Activated naive CD4-positive, alpha-beta T cell treated with anti-CD3 and anti-CD28 coated beads for 36 hours (primary cell): ENCODE data around the gene NHP2. TPM values are rescaled to one million over a fixed set of nuclear protein-coding genes. Genes with fewer than 3 reads are reported as not detected.

Experiments used
- CTCF ChIA-PET: fragments of 350-600 bp; sonication (Branson Sonifier 250); formaldehyde crosslinking; loops from one replicate; lab custom pipeline; 2021; ENCODE audit warnings: antibody characterized with exemption; lab: Charles Lee
- DNase-seq: peaks from one replicate; pipeline ENCODE4 v3.0.0-alpha.2; 2020
- H3K27ac Mint-ChIP-seq: one replicate; pipeline ENCODE4 v1.8.0; 2021; ENCODE audit warnings: mild to moderate bottlenecking, mixed read lengths
- H3K27me3 Mint-ChIP-seq: one replicate; pipeline ENCODE4 v1.8.0; 2021; ENCODE audit warnings: low read depth, mixed read lengths
- H3K36me3 Mint-ChIP-seq: one replicate; pipeline ENCODE4 v1.8.0; 2021; ENCODE audit warnings: low read depth, mixed read lengths
- H3K4me1 Mint-ChIP-seq: one replicate; pipeline ENCODE4 v1.8.0; 2021; ENCODE audit warnings: low read depth, mixed read lengths
- H3K4me3 Mint-ChIP-seq: one replicate; pipeline ENCODE4 v1.8.0; 2021; ENCODE audit warnings: mild to moderate bottlenecking, moderate library complexity, mixed read lengths
- H3K9me3 Mint-ChIP-seq: one replicate; pipeline ENCODE4 v1.8.0; 2021; ENCODE audit warnings: mixed read lengths
- intact Hi-C: fragments of 100-400 bp; cut with micrococcal nuclease; formaldehyde crosslinking; loops from one replicate; pipeline ENCODE4 v1.15.1; 2023
- total RNA-seq, 2 experiments: library from RNA; stranded (reverse); gene quantifications; one replicate each; pipeline ENCODE4 v1.2.3, GENCODE V29; 2021

Gene NHP2
- total RNA-seq, 2 experiments from 2014 or later = 289 to 298 TPM

- Mint-ChIP-seq H3K27ac (no peak overlapping the region), H3K9me3 (no peaks in the 10 kb centered on the region), H3K4me3 (no peak overlapping the region), H3K36me3 (no peaks in the 10 kb centered on the region), H3K4me1 (peaks cover 2% of the 10 kb centered on the region), H3K27me3 (peaks cover 6% of the 10 kb centered on the region)
- CTCF ChIA-PET = no interaction called here
- intact Hi-C loops = no loop called here
- DNase-seq = no peak
Observed at GRCh38 chr5:178192787-178193186, 39.1 kb upstream of the NHP2 start.

DNA sequence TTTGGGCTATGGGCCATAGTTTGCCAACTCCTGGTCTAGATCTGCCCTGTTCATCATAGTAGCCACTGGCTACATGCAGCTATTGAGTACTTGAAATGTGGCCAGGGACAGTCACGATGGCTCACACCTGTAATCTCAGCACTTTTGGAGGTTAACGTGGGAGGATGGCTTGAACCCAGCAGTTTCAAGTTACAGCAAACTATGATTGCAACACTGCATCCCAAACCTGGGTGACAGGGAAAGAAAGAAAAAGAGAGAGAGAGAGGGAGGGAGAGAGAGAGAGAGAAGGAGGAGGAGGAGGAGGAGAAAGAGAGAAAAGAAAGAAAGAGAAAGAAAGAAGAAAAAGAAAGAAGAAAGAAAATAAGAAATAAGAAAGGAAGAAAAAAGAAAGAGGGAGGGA, 38.6 kb upstream of the NHP2 start:
- Mint-ChIP-seq H3K36me3 (no peaks in the 10 kb centered on the region), H3K4me3 (no peak overlapping the region), H3K27me3 (peaks cover 6% of the 10 kb centered on the region), H3K9me3 (no peaks in the 10 kb centered on the region), H3K4me1 (peaks cover 2% of the 10 kb centered on the region), H3K27ac (no peak overlapping the region)
- DNase-seq = no peak
- CTCF ChIA-PET = no interaction called here
- intact Hi-C loops = no loop called here

- Mint-ChIP-seq H3K27me3 (peaks cover 6% of the 10 kb centered on the region), H3K4me1 (peaks cover 2% of the 10 kb centered on the region), H3K9me3 (no peaks in the 10 kb centered on the region), H3K36me3 (no peaks in the 10 kb centered on the region), H3K4me3 (no peak overlapping the region), H3K27ac (no peak overlapping the region)
- intact Hi-C loops = no loop called here
- no peak for DNase-seq
- CTCF ChIA-PET = no interaction called here
Observed at GRCh38 chr5:178191661-178192060, 38.0 kb upstream of the NHP2 start.

GRCh38 chr5:178189433-178189832, 35.7 kb upstream of the NHP2 start:
- H3K9me3 Mint-ChIP-seq = no peaks in the 10 kb centered on the region
- intact Hi-C loops = no loop called here
- H3K4me1 Mint-ChIP-seq = peaks cover 2% of the 10 kb centered on the region
- H3K36me3 Mint-ChIP-seq = no peaks in the 10 kb centered on the region
- no peak overlapping the region for H3K27ac Mint-ChIP-seq
- DNase-seq = no peak
- CTCF ChIA-PET = no interaction called here
- H3K4me3 Mint-ChIP-seq = no peak overlapping the region
- peaks cover 6% of the 10 kb centered on the region for H3K27me3 Mint-ChIP-seq

DNA sequence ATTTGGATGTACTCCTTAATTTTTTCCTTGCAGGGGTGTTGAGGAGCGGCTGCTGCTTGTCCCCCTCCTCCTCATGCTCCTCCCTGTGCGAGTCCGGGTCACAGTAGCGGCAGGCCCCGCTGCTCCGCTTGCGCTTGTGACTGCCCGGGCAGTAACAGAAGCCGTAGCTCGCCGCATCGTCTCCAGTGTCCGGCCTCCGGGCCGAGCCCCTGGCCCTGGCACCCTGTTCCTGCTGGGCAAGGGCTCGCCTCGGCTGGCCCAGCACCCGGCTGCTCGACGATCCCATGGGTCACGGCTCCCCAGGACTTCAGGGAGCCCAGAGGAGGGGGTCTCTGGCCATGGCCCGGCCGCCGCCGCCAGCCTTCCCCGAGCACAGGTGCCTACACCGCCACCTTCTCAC, 33.3 kb upstream of the NHP2 start, which contains the start of gene GMCL2:
Gene GMCL2 (minus strand): TSS at position 358 of the 400 bp plus-strand sequence. CDS start 72 bp downstream, at position 286.
- peaks cover 6% of the 10 kb centered on the region for H3K4me1 Mint-ChIP-seq
- no peaks in the 10 kb centered on the region for H3K27me3 Mint-ChIP-seq
- no peak within 1 kb of the TSS for H3K4me3 Mint-ChIP-seq
- no peaks in the 10 kb centered on the region for H3K9me3 Mint-ChIP-seq
- intact Hi-C loops = no loop called here
- DNase-seq = no peak
- H3K27ac Mint-ChIP-seq = no peak within 1 kb of the TSS
- CTCF ChIA-PET = interaction anchor here (0.6 kb wide), 1 partner anchor 94 kb away, joined by 3 read pairs; no protein-coding TSS in a partner anchor
- H3K36me3 Mint-ChIP-seq = no peaks in the 10 kb centered on the region

DNA sequence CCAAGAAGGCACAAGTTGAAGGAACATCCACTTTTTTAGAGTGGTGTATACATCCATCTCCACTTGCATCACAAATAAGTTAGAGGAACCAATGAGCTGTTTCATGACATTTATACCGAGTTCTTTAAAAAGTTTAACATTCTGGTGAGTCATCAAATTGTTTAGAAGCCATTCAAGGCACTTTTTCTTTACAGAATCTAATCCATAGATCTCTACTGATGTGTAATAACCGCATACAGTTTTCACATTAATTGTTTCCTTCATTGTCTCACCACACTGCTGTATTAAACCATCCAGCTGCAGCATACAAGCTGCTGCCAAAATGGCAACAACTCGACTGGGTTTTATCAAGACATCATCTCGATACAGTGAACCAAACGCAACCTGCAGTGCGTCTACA, 32.7 kb upstream of the NHP2 start:
- H3K27ac Mint-ChIP-seq = no peak overlapping the region

DNA sequence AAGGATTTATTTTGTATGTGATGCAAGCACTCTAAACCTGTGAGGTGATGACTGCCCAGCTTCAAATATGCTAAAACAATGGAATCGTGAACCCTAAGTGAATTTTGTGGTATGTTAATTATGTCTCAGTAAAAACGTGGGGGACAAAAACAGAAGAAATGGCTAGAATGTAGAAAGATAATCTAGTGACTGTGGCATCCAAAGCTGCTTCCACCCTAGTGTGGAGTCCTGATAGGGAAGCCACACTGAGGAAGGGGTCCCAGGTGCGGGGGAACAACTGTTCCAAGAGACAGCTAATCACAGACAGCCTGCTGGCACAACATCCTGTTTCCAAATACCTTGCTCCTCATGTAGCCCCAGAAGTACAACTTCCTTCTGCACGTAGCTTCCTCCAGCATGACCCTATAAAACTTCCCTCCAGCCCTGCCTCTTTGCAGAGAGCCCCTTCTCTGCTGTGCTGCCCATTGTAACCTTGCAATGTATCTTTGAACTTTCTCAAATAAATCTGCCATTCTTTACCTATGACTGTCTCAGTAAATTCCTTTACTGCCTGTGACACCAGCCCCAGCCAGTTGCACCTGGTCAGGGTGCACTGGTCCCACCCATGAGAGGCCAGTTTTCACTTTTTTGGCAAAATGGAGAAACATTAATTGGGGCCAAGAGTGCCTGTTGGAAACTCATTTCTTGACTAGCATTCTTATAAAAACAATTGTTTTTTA, 28.6 kb upstream of the NHP2 start:
- Mint-ChIP-seq H3K36me3 (no peaks in the 10 kb centered on the region), H3K4me3 (no peak overlapping the region), H3K27me3 (no peaks in the 10 kb centered on the region), H3K9me3 (no peaks in the 10 kb centered on the region), H3K4me1 (peaks cover 7% of the 10 kb centered on the region), H3K27ac (no peak overlapping the region)
- intact Hi-C loops = no loop called here
- DNase-seq = no peak
- CTCF ChIA-PET = no interaction called here

More for the DNA sequence above, 32.7 kb upstream of the NHP2 start:
- Mint-ChIP-seq H3K4me1 (peaks cover 7% of the 10 kb centered on the region), H3K36me3 (no peaks in the 10 kb centered on the region), H3K9me3 (no peaks in the 10 kb centered on the region), H3K27me3 (no peaks in the 10 kb centered on the region), H3K4me3 (no peak overlapping the region)
- CTCF ChIA-PET = interaction anchor here (0.6 kb wide), 1 partner anchor 94 kb away, joined by 3 read pairs; no protein-coding TSS in a partner anchor
- no peak for DNase-seq
- intact Hi-C loops = no loop called here

GRCh38 chr5:178180141-178180863, 26.6 kb upstream of the NHP2 start:
- Mint-ChIP-seq H3K27ac (no peak overlapping the region), H3K9me3 (no peaks in the 10 kb centered on the region), H3K27me3 (no peaks in the 10 kb centered on the region), H3K4me1 (peaks cover 7% of the 10 kb centered on the region), H3K36me3 (no peaks in the 10 kb centered on the region), H3K4me3 (no peak overlapping the region)
- DNase-seq = no peak
- CTCF ChIA-PET = no interaction called here
- intact Hi-C loops = no loop called here

GRCh38 chr5:178177569-178177968, 23.9 kb upstream of the NHP2 start:
- Mint-ChIP-seq H3K27me3 (no peaks in the 10 kb centered on the region), H3K27ac (no peak overlapping the region), H3K4me3 (no peak overlapping the region), H3K4me1 (peaks cover 7% of the 10 kb centered on the region), H3K36me3 (no peaks in the 10 kb centered on the region), H3K9me3 (no peaks in the 10 kb centered on the region)
- CTCF ChIA-PET = no interaction called here
- no peak for DNase-seq
- intact Hi-C loops = no loop called here

DNA sequence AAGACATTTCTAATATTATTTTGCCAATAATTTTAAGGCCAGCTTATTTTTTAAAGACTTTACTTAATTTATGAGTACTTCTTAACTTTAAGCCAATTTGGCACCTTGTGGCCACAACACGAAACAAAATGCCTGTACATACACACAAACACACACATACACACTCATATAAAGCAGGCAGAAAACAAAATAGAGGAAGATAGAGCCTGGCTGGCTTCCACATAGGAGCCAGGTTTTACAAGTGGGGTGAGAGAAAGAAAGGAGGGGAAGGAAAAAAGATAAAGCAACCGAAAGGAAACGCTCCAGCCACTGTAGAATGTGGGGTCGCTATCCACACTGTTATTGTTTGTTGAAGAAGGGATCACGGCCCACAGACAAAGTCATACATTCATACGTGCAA, 23.1 kb upstream of the NHP2 start:
- H3K27ac Mint-ChIP-seq = no peak overlapping the region
- no peak overlapping the region for H3K4me3 Mint-ChIP-seq
- no peaks in the 10 kb centered on the region for H3K4me1 Mint-ChIP-seq
- DNase-seq = no peak
- CTCF ChIA-PET = no interaction called here
- H3K9me3 Mint-ChIP-seq = no peaks in the 10 kb centered on the region
- no peaks in the 10 kb centered on the region for H3K36me3 Mint-ChIP-seq
- intact Hi-C loops = no loop called here
- no peaks in the 10 kb centered on the region for H3K27me3 Mint-ChIP-seq

DNA sequence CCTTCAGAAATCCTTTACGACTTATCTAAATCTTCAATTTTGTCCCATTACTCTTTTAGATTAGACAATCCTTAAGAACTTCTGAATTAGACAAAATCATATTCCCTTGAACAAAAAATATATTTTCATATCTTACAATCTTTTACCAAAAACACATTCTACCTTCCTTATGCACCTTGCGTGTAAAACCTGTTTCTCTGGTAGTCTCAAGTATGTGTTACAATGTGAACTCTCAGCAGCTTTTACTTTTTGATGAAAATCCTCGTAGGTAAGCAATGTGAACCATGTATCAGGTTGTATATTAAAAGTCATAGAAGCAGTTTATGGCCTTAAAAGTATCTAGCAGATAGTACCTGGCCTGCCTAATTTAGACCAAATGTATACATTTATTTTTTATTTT, 20.8 kb upstream of the NHP2 start:
- no peak overlapping the region for H3K27ac Mint-ChIP-seq
- H3K4me1 Mint-ChIP-seq = no peaks in the 10 kb centered on the region
- no peak overlapping the region for H3K4me3 Mint-ChIP-seq
- DNase-seq = no peak
- intact Hi-C loops = no loop called here
- CTCF ChIA-PET = no interaction called here
- no peaks in the 10 kb centered on the region for H3K9me3 Mint-ChIP-seq
- H3K36me3 Mint-ChIP-seq = no peaks in the 10 kb centered on the region
- no peaks in the 10 kb centered on the region for H3K27me3 Mint-ChIP-seq

GRCh38 chr5:178170455-178170854, 16.8 kb upstream of the NHP2 start:
- Mint-ChIP-seq H3K27ac (no peak overlapping the region), H3K36me3 (no peaks in the 10 kb centered on the region), H3K27me3 (no peaks in the 10 kb centered on the region), H3K4me3 (no peak overlapping the region), H3K9me3 (no peaks in the 10 kb centered on the region), H3K4me1 (no peaks in the 10 kb centered on the region)
- CTCF ChIA-PET = interaction anchor here (5.2 kb wide), 1 partner anchor 95 kb away, joined by 32 read pairs; no protein-coding TSS in a partner anchor
- intact Hi-C loops = no loop called here
- DNase-seq = no peak
